ENCODE measurements around the gene CEP89. TPM values are rescaled to one million over a fixed set of nuclear protein-coding genes. Genes with fewer than 3 reads are reported as not detected.

CEP89 gene
- total and polyA plus RNA-seq, 7 experiments from 2014 or later = 7.4 to 22.4 (median 12.4) TPM

GRCh38 chr19:32891609-32892008 is 80.1 kb downstream of the CEP89 start:
- DNase-seq (no peak), ATAC-seq (no peak)
- Mint-ChIP-seq H3K27ac (no peak overlapping the region), H3K27me3 (no peaks in the 10 kb centered on the region), H3K4me1 (peaks cover 0 to 6% (median 0%) of the 10 kb centered on the region in 7 donors), H3K9me3 (peaks cover 3 to 37% (median 21%) of the 10 kb centered on the region in 11 donors), H3K4me3 (no peak overlapping the region), H3K36me3 (peaks cover 19 to 64% (median 43%) of the 10 kb centered on the region in 5 donors)
- CTCF ChIA-PET = interaction anchor here (1.1 kb wide), 1 partner anchor 36 kb away, joined by 3 read pairs; no protein-coding TSS in a partner anchor
- POLR2A ChIA-PET = no interaction called here
- Histone ChIP-seq H3K4me3 (ENCODE audit: low read length) (no peak overlapping the region), H3K4me1 (ENCODE audit: control insufficient read depth in 2 of 2, insufficient read depth in 2 of 2, low read length in 2 of 2) (no peaks in the 10 kb centered on the region), H3K9me3 (ENCODE audit: control insufficient read depth in 2 of 3, low read length in 3 of 3) (peaks cover 0 to 26% (median 5%) of the 10 kb centered on the region in 3 experiments), H3K36me3 (ENCODE audit: control insufficient read depth in 2 of 3, insufficient read depth in 3 of 3, low read length in 3 of 3) (no peaks in the 10 kb centered on the region), H3K27ac (ENCODE audit: low read depth, low read length) (no peak overlapping the region), H3K27me3 (ENCODE audit: control insufficient read depth in 2 of 2, insufficient read depth in 2 of 2, low read length in 2 of 2) (no peaks in the 10 kb centered on the region)
- intact Hi-C loops (cut with micrococcal nuclease) = no loop called here

- H3K9me3 Mint-ChIP-seq = peaks cover 3 to 37% (median 21%) of the 10 kb centered on the region in 11 donors
- POLR2A ChIA-PET = no interaction called here
- Histone ChIP-seq H3K27ac (ENCODE audit: low read depth, low read length) (no peak overlapping the region), H3K36me3 (ENCODE audit: control insufficient read depth in 2 of 3, insufficient read depth in 3 of 3, low read length in 3 of 3) (no peaks in the 10 kb centered on the region), H3K27me3 (ENCODE audit: control insufficient read depth in 2 of 2, insufficient read depth in 2 of 2, low read length in 2 of 2) (no peaks in the 10 kb centered on the region), H3K4me1 (ENCODE audit: control insufficient read depth in 2 of 2, insufficient read depth in 2 of 2, low read length in 2 of 2) (no peaks in the 10 kb centered on the region), H3K9me3 (ENCODE audit: control insufficient read depth in 2 of 3, low read length in 3 of 3) (peaks cover 0 to 26% (median 5%) of the 10 kb centered on the region in 3 experiments), H3K4me3 (ENCODE audit: low read length) (no peak overlapping the region)
- no peaks in the 10 kb centered on the region for H3K27me3 Mint-ChIP-seq
- no peak for DNase-seq
- CTCF ChIA-PET = no interaction called here
- no peak for ATAC-seq
- peaks cover 19 to 63% (median 41%) of the 10 kb centered on the region in 5 donors for H3K36me3 Mint-ChIP-seq
- no peak overlapping the region for H3K4me3 Mint-ChIP-seq
- H3K4me1 Mint-ChIP-seq = peaks cover 0 to 6% (median 0%) of the 10 kb centered on the region in 7 donors
- intact Hi-C loops (cut with micrococcal nuclease) = no loop called here
- no peak overlapping the region for H3K27ac Mint-ChIP-seq
Observed at GRCh38 chr19:32890841-32891240, 80.9 kb downstream of the CEP89 start.

GRCh38 chr19:32890326-32890725 is 81.4 kb downstream of the CEP89 start:
- no peak overlapping the region for H3K4me3 ChIP-seq (ENCODE audit: low read length)
- Mint-ChIP-seq H3K27ac (no peak overlapping the region), H3K4me1 (peaks cover 0 to 3% (median 0%) of the 10 kb centered on the region in 7 donors), H3K36me3 (peaks cover 19 to 62% (median 45%) of the 10 kb centered on the region in 5 donors), H3K9me3 (peaks cover 3 to 37% (median 21%) of the 10 kb centered on the region in 11 donors), H3K4me3 (no peak overlapping the region), H3K27me3 (no peaks in the 10 kb centered on the region)
- H3K27ac ChIP-seq (ENCODE audit: low read depth, low read length) = no peak overlapping the region
- DNase-seq = no peak
- ATAC-seq = no peak
- CTCF ChIA-PET = no interaction called here
- H3K4me1 ChIP-seq (ENCODE audit: control insufficient read depth in 2 of 2, insufficient read depth in 2 of 2, low read length in 2 of 2) = no peaks in the 10 kb centered on the region
- intact Hi-C loops (cut with micrococcal nuclease) = no loop called here
- no peaks in the 10 kb centered on the region for H3K27me3 ChIP-seq (ENCODE audit: control insufficient read depth in 2 of 2, insufficient read depth in 2 of 2, low read length in 2 of 2)
- H3K36me3 ChIP-seq (ENCODE audit: control insufficient read depth in 2 of 3, insufficient read depth in 3 of 3, low read length in 3 of 3) = no peaks in the 10 kb centered on the region
- H3K9me3 ChIP-seq (ENCODE audit: control insufficient read depth in 2 of 3, low read length in 3 of 3) = peaks cover 0 to 26% (median 5%) of the 10 kb centered on the region in 3 experiments
- POLR2A ChIA-PET = no interaction called here

GRCh38 chr19:32889137-32889934 is 82.4 kb downstream of the CEP89 start:
- Histone ChIP-seq H3K4me1 (ENCODE audit: control insufficient read depth in 2 of 2, insufficient read depth in 2 of 2, low read length in 2 of 2) (no peaks in the 10 kb centered on the region), H3K27ac (ENCODE audit: low read depth, low read length) (no peak overlapping the region), H3K4me3 (ENCODE audit: low read length) (no peak overlapping the region), H3K9me3 (ENCODE audit: control insufficient read depth in 2 of 3, low read length in 3 of 3) (peaks cover 0 to 26% (median 5%) of the 10 kb centered on the region in 3 experiments), H3K36me3 (ENCODE audit: control insufficient read depth in 2 of 3, insufficient read depth in 3 of 3, low read length in 3 of 3) (no peaks in the 10 kb centered on the region), H3K27me3 (ENCODE audit: control insufficient read depth in 2 of 2, insufficient read depth in 2 of 2, low read length in 2 of 2) (no peaks in the 10 kb centered on the region)
- Mint-ChIP-seq H3K36me3 (peaks cover 10 to 56% (median 36%) of the 10 kb centered on the region in 5 donors), H3K27ac (no peak overlapping the region), H3K4me3 (no peak overlapping the region), H3K9me3 (peaks cover 3 to 31% (median 21%) of the 10 kb centered on the region in 11 donors), H3K4me1 (no peaks in the 10 kb centered on the region), H3K27me3 (no peaks in the 10 kb centered on the region)
- DNase-seq (no peak), ATAC-seq (no peak)
- intact Hi-C loops (cut with micrococcal nuclease) = loop anchor here in 1 of 2 donors (10.0 kb wide), 1 partner anchor 95 kb away; no protein-coding TSS in a partner anchor
- ChIA-PET POLR2A (interaction anchor here (1.0 kb wide), 1 partner anchor 138 kb away, joined by 4 read pairs; no protein-coding TSS in a partner anchor), CTCF (no interaction called here)

GRCh38 chr19:32887572-32888215 is 84.1 kb downstream of the CEP89 start:
- intact Hi-C loops (cut with micrococcal nuclease) = loop anchor here in 1 of 2 donors (10.0 kb wide), 1 partner anchor 93 kb away; no protein-coding TSS in a partner anchor
- H3K9me3 ChIP-seq (ENCODE audit: control insufficient read depth in 2 of 3, low read length in 3 of 3) = peaks cover 0 to 18% (median 2%) of the 10 kb centered on the region in 3 experiments
- POLR2A ChIA-PET = no interaction called here
- Mint-ChIP-seq H3K4me3 (no peak overlapping the region), H3K9me3 (peaks cover 0 to 18% (median 10%) of the 10 kb centered on the region in 11 donors), H3K4me1 (no peaks in the 10 kb centered on the region), H3K36me3 (peaks cover 0 to 43% (median 19%) of the 10 kb centered on the region in 5 donors), H3K27ac (no peak overlapping the region), H3K27me3 (no peaks in the 10 kb centered on the region)
- CTCF ChIA-PET = no interaction called here
- H3K27ac ChIP-seq (ENCODE audit: low read depth, low read length) = no peak overlapping the region
- H3K36me3 ChIP-seq (ENCODE audit: control insufficient read depth in 2 of 3, insufficient read depth in 3 of 3, low read length in 3 of 3) = no peaks in the 10 kb centered on the region
- no peak overlapping the region for H3K4me3 ChIP-seq (ENCODE audit: low read length)
- no peak for DNase-seq
- no peaks in the 10 kb centered on the region for H3K4me1 ChIP-seq (ENCODE audit: control insufficient read depth in 2 of 2, insufficient read depth in 2 of 2, low read length in 2 of 2)
- no peaks in the 10 kb centered on the region for H3K27me3 ChIP-seq (ENCODE audit: control insufficient read depth in 2 of 2, insufficient read depth in 2 of 2, low read length in 2 of 2)
- ATAC-seq = no peak

GRCh38 chr19:32886241-32886640 is 85.5 kb downstream of the CEP89 start:
- Mint-ChIP-seq H3K27me3 (no peaks in the 10 kb centered on the region), H3K4me1 (no peaks in the 10 kb centered on the region), H3K9me3 (peaks cover 0 to 5% (median 1%) of the 10 kb centered on the region in 11 donors), H3K4me3 (no peak overlapping the region), H3K27ac (peak overlapping the region in 1 of 9 donors; percentile 49), H3K36me3 (peaks cover 0 to 34% (median 10%) of the 10 kb centered on the region in 5 donors)
- intact Hi-C loops (cut with micrococcal nuclease) = loop anchor here in 1 of 2 donors (10.0 kb wide), 1 partner anchor 91 kb away; no protein-coding TSS in a partner anchor
- ChIA-PET POLR2A (no interaction called here), CTCF (no interaction called here)
- no peak for ATAC-seq
- no peak overlapping the region for H3K27ac ChIP-seq (ENCODE audit: low read depth, low read length)
- no peak overlapping the region for H3K4me3 ChIP-seq (ENCODE audit: low read length)
- H3K36me3 ChIP-seq (ENCODE audit: control insufficient read depth in 2 of 3, insufficient read depth in 3 of 3, low read length in 3 of 3) = no peaks in the 10 kb centered on the region
- DNase-seq = no peak
- H3K27me3 ChIP-seq (ENCODE audit: control insufficient read depth in 2 of 2, insufficient read depth in 2 of 2, low read length in 2 of 2) = no peaks in the 10 kb centered on the region
- H3K9me3 ChIP-seq (ENCODE audit: control insufficient read depth in 2 of 3, low read length in 3 of 3) = peaks cover 0 to 6% (median 0%) of the 10 kb centered on the region in 3 experiments
- no peaks in the 10 kb centered on the region for H3K4me1 ChIP-seq (ENCODE audit: control insufficient read depth in 2 of 2, insufficient read depth in 2 of 2, low read length in 2 of 2)

Measured in naive thymus-derived CD4-positive, alpha-beta T cell (primary cell).